NB4 (cell line): ENCODE results near the gene RGS4.
A peak's percentile ranks its signal among the peaks of the same experiment; 100 is the strongest.

Experiments
- DNase-seq: peaks from one replicate; pipeline ENCODE4 v3.0.0; 2010; ENCODE audit warnings: low read depth
- H3K4me3 ChIP-seq: one replicate; pipeline ENCODE4 v1.5.1; 2011; ENCODE audit warnings: mild to moderate bottlenecking, low read depth, low read length, moderate library complexity
- CTCF ChIP-seq: IDR thresholded peaks from one replicate; pipeline ENCODE4 v1.5.1; 2012; ENCODE audit warnings: low read depth, low read length
- MAX ChIP-seq: IDR thresholded peaks from 2 replicates; pipeline ENCODE4 v1.6.1; 2011; ENCODE audit warnings: low read depth, low read length
- MYC ChIP-seq: IDR thresholded peaks from 2 replicates; pipeline ENCODE4 v1.6.1; 2011; ENCODE audit warnings: low read depth, low read length
- POLR2A ChIP-seq: IDR thresholded peaks from 2 replicates; pipeline ENCODE4 v1.6.1; 2011; ENCODE audit warnings: mild to moderate bottlenecking; ENCODE audit not compliant: insufficient read length; ENCODE audit errors: extremely low read depth

RGS4 gene

GRCh38 chr1:163049296-163049695, 19.9 kb upstream of the RGS4 start:
- TF ChIP-seq POLR2A (no peak), MAX (no peak), MYC (no peak), CTCF (no peak)
- no peak overlapping the region for H3K4me3 ChIP-seq
- DNase-seq, result no peak

GRCh38 chr1:163050496-163050895, 18.7 kb upstream of the RGS4 start:
- no peak for DNase-seq
- H3K4me3 ChIP-seq, result no peak overlapping the region
- no peak for TF ChIP-seq MAX
- no peak for TF ChIP-seq CTCF
- TF ChIP-seq MYC, result no peak
- no peak for TF ChIP-seq POLR2A

- DNase-seq, result no peak
- TF ChIP-seq MAX (no peak), CTCF (no peak), MYC (no peak), POLR2A (no peak)
- H3K4me3 ChIP-seq, result no peak overlapping the region
Measured at GRCh38 chr1:163054181-163054591, 15.0 kb upstream of the RGS4 start.

- H3K4me3 ChIP-seq, result no peak overlapping the region
- peak; percentile 3 for DNase-seq
- no peak for TF ChIP-seq MYC
- no peak for TF ChIP-seq CTCF
- TF ChIP-seq MAX, result no peak
- TF ChIP-seq POLR2A, result no peak
Measured at GRCh38 chr1:163055005-163055404, 14.2 kb upstream of the RGS4 start.

GRCh38 chr1:163055531-163055930, 13.6 kb upstream of the RGS4 start:
- DNase-seq, result peak; percentile 2
- no peak overlapping the region for H3K4me3 ChIP-seq
- TF ChIP-seq MAX, result no peak
- no peak for TF ChIP-seq MYC
- no peak for TF ChIP-seq CTCF
- TF ChIP-seq POLR2A, result no peak

- H3K4me3 ChIP-seq, result no peak overlapping the region
- TF ChIP-seq POLR2A, result no peak
- no peak for TF ChIP-seq MAX
- no peak for TF ChIP-seq CTCF
- no peak for TF ChIP-seq MYC
- no peak for DNase-seq
Measured at GRCh38 chr1:163056831-163057230, 12.3 kb upstream of the RGS4 start.
